G401.6 (cell line): ENCODE data around the gene TTC7B.
"Not testable (repeated sequence)": the region's sequence is repeated elsewhere in the genome, so short reads cannot be mapped to it uniquely, and the experiment has no call there.

Experiments used
- FAIRE-seq: peaks from 2 replicates; lab custom pipeline; 2012; peaks lifted over from hg19 to GRCh38; lab: Jason Lieb, UNC

The TTC7B gene

GRCh38 chr14:90830931-90831701 lies 14.9 kb upstream of the TTC7B start:
- FAIRE-seq = no peak

- no peak for FAIRE-seq
These were observed 13.4 kb upstream of the TTC7B start for GRCh38 chr14:90829677-90830076.

GRCh38 chr14:90828642-90829487 lies 12.6 kb upstream of the TTC7B start:
- FAIRE-seq = no peak

- FAIRE-seq = no peak
These were observed 11.8 kb upstream of the TTC7B start for GRCh38 chr14:90827919-90828610.

- not testable (repeated sequence) for FAIRE-seq
These were observed 7.3 kb upstream of the TTC7B start for GRCh38 chr14:90823542-90823941.

GRCh38 chr14:90820958-90821357 lies 4.7 kb upstream of the TTC7B start:
- no peak for FAIRE-seq

- no peak for FAIRE-seq
These were observed 3.6 kb upstream of the TTC7B start for GRCh38 chr14:90819734-90820393.

GRCh38 chr14:90818715-90819114 lies 2.5 kb upstream of the TTC7B start:
- FAIRE-seq = no peak

- no peak for FAIRE-seq
These were observed 629 bp upstream of the TTC7B start for GRCh38 chr14:90816681-90817436.

GRCh38 chr14:90815572-90815821 lies 733 bp downstream of the TTC7B start:
- FAIRE-seq = no peak

GRCh38 chr14:90814806-90815571 lies 1.2 kb downstream of the TTC7B start:
- no peak for FAIRE-seq

GRCh38 chr14:90813442-90813841 lies 2.8 kb downstream of the TTC7B start:
- no peak for FAIRE-seq

- FAIRE-seq = no peak
These were observed 4.1 kb downstream of the TTC7B start for GRCh38 chr14:90812109-90812508.

GRCh38 chr14:90811641-90812040 lies 4.6 kb downstream of the TTC7B start:
- FAIRE-seq = no peak

- FAIRE-seq = no peak
These were observed 5.4 kb downstream of the TTC7B start for GRCh38 chr14:90810806-90811205.

GRCh38 chr14:90809530-90810312 lies 6.5 kb downstream of the TTC7B start:
- FAIRE-seq = no peak

GRCh38 chr14:90808759-90809529 lies 7.3 kb downstream of the TTC7B start:
- no peak for FAIRE-seq

GRCh38 chr14:90807060-90807459 lies 9.2 kb downstream of the TTC7B start:
- FAIRE-seq = no peak
